Activated CD4-positive, alpha-beta T cell treated with anti-CD3 and anti-CD28 coated beads, Interleukin-2, amount 50 U/mL, for 16 hours (primary cell): ENCODE data around the gene HMCN2.

Experiments
- DNase-seq: peaks from one replicate; pipeline ENCODE4 v3.0.0-alpha.2; 2020

The HMCN2 gene

DNA sequence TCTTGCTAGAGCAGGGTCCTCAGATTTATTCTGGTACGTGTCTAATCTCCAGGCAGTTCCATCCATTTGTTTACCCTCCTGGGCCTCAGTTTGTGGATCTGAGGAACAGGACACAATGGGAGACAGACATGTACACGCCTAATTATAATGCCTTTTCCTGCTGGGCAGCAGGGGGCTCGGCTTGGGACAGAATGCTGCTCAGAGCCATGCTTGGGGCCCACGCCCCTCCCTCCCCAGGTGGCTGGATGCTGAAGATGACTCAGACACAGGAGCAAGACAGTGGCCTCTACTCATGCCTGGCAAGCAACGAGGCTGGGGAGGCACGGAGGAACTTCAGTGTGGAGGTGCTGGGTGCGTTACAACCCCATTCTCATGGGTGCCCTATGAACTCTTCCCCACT is 106.5 kb downstream of the HMCN2 start:
- no peak for DNase-seq

DNA sequence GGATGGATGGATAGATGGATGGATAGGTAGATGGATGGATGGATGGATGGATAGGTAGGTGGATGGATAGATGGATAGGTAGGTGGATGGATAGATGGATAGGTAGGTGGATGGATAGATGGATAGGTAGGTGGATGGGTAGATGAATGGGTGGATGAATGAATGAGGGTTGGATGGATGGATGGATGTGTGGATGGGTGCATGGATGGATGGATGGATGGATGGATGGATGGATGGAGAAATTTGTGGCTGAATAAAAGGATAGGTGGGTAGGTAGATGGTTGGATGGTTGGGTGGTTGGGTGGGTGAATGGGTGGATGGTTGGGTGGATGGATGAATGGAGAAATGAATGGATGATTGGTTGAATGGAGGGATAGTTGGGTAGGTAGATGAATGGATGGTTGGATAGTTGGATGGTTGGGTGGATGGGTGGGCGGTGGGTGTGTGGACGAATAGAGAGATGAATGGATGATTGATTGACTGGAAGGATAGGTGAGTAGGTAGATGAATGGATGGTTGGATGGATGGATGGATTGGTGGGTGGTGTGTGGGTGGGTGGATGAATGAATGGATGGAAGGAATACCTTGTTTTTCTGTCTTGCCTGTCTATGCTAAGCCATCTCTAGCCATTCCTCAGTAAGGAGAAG is 108.2 kb downstream of the HMCN2 start:
- DNase-seq = no peak

DNA sequence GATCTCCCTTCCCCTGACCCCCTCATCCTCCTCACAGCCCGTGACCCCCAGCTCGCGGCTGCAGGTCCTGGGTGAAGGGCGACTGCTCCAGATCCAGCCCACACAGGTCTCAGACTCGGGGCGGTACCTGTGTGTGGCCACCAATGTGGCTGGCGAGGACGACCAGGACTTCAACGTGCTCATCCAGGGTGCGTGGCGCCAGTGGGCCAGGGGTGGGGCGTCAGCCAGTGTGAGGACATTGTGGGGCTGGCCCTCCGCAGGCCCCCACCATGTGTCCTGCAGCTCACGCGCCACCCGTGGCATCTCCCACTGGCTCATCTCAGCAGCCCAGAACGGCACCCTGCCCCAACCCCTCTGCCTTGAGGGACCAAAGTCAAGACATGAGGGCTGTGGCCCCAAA is 112.1 kb downstream of the HMCN2 start:
- DNase-seq = no peak

DNA sequence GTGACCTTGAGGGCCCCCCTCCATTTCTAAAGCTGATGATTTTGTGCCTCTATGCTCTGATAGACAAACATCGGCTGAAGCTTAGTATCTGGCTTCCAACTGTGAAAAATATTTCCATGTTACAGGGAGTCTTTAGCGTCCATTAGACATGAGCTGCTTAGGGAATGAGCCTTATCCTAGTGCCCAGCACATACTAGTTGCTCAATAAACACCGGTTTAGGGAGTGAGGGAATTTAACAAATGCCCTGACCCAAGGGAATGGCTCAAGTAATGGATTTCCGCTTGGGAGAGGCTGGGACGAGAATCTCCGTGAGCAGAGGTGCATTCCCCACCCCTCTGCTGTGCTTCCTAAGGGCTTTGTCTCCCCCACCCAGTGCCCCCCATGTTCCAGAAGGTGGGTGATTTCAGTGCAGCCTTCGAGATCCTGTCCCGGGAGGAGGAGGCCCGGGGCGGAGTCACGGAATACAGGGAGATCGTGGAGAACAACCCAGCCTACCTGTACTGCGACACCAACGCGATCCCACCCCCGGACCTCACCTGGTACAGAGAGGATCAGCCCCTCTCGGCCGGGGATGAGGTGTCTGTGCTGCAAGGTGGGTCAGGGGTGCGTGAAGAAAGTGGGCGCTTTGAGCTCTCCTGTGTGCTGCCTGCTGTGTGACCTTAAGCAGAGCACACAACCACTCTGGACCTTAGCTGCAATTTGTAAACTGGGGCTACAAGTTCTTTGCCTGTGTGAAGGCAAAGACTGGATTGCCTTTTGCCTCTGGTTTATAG is 113.5 kb downstream of the HMCN2 start:
- DNase-seq = no peak

DNA sequence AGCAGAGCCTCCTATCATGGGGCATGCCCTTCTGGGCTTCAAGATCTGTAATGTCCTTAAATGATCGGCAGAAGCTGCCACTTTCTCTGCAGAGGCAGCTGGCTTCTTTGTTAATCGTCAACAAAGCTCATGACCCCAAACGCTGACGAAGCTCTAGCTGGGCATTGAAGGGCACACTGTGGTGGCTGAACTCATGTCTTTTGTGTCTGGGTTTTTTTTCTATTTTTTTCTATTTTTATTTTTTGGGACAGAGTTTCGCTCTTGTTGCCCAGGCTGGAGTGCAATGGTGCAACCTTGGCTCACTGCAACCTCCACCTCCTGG is 114.0 kb downstream of the HMCN2 start:
- DNase-seq = no peak

DNA sequence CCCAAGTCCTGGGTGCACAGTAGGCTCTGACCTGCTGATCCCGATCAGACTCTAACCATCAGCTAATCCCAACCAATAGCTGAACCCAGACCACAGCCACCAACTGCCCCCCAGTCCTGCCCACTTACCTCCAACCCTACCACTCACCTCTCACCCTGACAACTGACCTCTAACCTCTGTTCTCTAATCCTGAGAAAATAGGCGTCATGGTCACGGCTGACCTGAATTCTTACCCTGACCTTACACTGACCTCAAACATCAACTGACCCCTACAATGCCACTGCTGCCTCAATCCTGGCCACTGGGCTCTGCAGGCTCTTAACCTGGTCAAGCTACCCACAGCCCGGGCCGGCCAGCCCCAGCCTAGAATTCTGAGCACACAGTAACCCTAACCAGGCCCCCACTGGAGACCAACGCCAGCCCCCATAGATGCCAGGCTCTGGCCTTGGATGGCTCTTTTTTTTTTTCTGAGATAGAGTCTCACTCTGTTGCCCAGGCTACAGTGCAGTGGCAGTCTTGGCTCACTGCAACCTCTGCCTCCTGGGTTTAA is 115.4 kb downstream of the HMCN2 start:
- no peak for DNase-seq

DNA sequence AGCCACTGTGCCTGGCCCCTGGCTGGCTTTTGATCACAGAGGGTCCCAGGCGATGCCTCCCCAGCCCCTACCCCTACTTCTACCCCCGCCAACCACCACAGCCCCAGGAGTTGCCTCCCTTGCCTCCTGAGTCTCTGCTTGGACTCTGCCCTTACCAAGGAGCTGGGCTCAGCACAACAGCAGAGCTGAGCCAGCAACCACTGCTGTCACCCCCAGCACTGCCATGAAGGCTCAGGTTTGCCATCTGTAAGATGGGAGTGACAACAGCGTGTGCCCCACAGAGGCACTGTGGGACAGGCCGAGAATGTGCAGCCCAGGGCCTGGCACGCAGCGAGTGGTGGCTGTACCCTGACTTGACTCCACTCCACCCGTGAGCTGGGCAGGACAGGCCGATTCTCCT is 116.1 kb downstream of the HMCN2 start:
- DNase-seq = no peak

DNA sequence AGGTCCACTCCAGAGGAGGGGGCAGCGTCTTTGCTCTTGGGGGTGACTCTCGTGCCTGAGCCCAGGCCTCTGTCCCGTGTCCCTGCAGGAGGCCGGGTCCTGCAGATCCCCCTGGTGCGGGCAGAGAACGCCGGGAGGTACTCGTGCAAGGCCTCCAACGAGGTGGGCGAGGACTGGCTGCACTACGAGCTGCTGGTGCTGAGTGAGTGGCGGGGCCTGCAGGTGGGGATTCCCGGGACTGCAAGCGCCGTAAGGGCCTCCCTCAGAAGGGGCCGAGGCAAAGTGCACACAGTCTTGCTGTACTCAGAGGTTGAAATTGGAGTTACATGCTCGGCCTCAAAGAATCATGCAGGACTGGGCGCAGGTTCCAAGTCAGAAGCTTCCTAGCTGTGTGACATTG is 116.5 kb downstream of the HMCN2 start:
- DNase-seq = no peak

DNA sequence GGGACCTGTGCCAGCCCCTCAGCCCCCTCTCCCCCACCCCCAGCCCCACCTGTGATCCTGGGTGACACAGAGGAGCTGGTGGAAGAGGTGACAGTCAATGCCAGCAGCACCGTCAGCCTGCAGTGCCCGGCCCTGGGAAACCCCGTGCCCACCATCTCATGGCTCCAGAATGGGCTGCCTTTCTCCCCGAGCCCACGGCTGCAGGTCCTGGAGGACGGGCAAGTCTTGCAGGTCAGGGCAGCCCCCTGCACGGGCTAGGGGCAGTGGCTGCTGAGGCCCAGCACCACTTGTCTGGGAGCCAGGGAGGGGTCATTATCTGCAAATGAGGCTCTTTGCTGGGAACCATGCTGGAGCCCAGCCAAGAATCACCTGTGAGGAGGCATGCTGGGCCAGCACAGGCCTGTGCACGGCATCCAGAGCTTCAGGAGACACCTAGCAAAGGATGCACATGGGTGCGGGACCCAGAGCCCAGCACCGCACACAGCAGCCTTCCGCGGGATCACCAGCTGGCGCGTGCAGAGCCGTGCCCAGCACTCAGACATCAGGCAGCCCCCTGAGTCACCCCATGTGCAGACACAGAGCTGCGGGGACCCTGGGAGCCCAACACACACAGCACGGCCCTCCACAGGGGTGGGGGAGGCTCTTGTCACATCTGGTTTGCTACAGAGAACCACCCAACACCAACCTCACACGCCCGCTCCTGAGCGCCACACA is 117.2 kb downstream of the HMCN2 start:
- DNase-seq = no peak

DNA sequence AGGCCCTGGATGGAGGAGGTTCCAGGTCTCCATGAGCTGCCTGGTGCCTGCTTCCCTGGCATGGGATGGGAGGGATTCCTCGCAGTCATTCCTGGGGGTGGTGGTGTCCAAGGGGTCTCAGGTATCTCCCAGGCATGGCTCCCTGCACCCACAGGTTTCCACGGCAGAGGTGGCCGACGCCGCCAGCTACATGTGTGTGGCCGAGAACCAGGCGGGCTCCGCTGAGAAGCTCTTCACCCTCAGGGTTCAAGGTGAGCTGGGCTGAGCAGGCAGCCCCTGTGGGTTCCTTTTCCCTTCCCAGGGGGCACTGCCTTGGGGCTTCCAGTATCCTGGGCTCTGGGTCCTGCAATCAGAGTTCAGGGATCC is 117.8 kb downstream of the HMCN2 start:
- DNase-seq = no peak

DNA sequence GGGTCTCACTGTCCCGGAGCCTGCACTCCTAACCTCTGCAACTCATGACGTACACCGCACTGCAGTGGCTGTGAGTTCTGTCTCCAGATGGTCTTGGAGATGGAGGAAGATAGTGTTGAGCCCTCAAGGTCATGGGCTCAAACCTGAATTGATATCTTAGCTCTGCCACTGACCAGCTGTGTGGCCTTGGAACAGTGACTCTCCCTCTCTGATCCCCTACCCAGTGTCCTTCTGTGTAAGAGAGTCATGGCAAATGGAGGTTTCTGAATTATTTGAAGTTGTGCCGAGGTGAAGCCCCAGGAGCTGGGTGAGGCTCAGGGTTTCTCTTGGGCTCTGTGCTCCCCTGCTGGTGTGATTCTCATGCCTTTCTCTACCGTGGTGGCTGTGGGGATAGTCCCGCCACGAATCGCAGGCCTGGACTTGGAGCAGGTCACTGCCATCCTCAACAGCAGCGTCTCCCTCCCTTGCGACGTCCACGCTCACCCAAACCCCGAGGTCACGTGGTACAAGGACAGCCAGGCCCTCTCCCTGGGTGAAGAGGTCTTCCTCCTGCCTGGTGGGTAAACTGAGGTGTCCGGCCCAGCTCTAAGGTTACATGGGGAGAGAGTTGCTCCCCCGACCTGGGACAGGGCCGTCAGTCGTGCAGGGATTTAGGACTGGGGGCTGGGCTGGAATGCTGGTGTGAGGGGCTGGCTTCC is 118.6 kb downstream of the HMCN2 start:
- no peak for DNase-seq

DNA sequence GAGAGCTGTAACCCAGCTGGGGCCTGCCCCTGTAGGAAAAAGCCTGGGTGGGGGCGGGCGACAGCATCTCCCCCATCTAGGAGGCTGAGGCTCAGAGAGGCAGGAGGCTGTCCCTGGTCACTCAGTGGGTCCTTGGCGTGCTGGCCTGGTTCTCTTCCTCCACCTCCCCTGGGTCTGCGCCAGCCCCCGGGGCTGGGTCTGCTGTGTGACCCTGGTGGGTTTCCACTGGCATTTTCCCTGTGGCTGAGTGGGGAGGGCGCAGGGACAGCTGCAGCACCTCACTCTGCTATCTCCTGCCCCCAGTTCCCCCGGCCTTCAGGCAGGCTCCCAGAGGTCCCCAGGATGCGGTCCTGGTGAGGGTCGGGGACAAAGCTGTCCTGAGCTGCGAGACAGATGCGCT is 119.7 kb downstream of the HMCN2 start:
- no peak for DNase-seq

DNA sequence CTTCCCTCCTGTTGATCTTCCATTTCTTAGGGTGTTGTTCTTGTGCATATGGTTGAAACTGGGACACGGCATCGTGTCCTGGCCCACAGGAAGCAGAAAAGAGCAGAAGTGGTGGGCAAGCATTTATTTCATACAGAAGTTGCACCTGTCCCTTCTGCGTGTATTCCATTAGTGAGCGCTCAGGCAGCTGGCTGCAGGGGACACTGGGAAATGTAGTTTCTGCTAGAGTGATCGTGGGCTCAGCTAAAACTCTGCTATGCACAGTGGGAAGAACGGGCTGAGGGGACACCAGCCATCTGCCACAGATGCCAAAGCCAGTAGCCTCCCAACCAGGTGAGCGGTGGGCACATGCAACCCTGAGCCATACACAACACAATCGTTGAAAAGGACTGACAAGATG is 121.8 kb downstream of the HMCN2 start:
- DNase-seq = no peak

DNA sequence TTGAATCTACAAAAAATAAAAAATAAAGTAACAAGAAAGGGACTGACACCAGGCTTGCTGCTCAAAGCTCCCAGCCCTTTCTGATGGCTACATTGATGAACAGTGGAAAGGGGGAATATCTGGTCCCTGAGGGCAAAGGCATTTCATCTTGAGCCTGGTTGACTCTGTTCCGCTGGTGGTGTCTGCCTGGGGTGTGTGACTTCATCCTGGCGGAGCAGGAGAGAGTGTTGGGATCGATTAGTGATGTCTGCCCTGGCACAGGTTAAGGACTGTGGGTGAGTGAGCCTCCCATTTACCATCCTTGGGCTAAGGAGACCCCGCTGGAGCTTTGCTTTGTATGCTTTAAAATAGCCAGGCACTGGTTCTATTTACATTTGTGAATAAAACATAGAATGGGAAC is 122.3 kb downstream of the HMCN2 start:
- DNase-seq = no peak

DNA sequence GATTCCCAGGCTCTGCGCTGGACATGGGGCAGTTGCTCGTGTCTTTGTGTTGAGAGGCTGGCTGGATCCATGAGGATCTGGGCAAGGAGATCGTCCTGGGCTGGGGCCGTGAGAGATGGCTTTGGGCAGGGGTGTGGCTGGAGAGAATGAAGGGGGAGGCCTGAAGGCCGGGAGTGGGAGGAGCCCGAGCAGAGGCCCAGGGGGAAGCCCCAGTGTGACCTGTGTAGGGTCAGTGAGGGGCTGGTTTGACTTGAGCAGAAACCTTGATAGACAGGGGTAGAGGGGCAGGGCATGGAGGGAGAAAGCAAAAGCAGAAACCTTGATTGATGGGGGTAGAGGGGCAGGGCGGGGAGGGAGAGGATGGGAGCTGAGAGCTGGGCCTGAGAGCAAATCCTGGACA is 124.8 kb downstream of the HMCN2 start:
- DNase-seq = no peak

DNA sequence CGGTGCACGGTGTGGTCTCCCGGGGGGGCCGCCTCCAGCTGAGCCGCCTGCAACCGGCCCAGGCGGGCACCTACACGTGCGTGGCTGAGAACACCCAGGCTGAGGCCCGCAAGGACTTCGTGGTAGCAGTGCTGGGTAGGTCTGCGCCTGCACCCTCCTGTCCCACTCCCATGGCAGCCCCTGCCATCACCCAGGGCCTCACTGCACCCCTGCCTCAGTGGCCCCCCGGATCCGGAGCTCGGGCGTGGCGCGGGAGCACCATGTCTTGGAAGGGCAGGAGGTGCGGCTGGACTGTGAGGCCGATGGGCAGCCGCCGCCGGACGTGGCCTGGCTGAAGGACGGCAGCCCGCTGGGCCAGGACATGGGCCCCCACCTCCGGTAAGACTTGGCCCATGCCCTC is 125.4 kb downstream of the HMCN2 start:
- no peak for DNase-seq

DNA sequence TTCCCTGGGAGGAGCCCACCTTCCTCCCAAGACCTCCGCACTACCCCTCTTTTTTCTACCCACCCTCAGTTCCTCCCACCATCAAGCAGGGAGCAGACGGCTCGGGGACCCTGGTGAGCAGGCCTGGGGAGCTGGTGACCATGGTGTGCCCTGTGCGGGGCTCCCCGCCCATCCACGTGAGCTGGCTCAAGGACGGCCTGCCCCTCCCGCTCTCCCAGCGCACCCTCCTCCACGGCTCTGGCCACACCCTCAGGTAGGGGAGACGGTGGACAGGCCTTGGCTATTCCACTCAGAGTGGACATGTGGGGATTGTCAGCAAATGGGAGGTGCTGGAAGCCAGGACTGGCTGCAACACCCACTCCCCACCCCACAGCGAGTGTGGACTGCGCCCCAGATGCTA is 126.3 kb downstream of the HMCN2 start:
- DNase-seq = no peak

DNA sequence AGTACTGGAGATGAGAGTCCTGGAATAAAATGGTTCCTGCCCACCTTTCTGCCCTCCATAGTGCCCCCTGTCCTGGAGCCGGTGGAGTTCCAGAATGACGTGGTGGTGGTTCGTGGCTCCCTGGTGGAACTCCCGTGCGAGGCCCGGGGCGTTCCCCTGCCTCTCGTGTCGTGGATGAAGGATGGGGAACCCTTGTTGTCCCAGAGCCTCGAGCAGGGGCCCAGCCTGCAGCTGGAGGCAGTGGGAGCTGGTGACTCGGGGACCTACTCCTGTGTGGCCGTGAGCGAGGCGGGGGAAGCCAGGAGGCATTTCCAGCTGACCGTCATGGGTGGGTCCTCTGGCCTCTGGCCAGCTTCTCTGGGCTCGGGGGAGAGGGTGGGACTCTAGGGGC is 128.1 kb downstream of the HMCN2 start:
- no peak for DNase-seq

DNA sequence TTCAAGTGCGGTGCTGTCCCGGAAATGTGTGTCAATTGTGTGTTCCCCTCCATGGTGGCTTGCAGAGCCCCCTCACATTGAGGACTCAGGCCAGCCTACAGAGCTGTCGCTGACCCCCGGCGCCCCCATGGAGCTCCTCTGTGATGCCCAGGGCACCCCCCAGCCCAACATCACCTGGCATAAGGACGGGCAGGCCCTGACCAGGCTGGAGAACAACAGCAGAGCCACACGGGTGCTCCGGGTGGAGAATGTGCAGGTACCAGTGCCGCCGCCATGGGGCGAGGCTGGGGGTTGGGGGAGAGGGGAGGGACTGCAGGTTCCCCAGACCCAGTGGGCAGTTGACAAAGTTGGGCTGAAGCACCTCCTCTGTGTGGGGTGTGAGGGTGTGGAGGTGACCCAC is 128.8 kb downstream of the HMCN2 start:
- no peak for DNase-seq

DNA sequence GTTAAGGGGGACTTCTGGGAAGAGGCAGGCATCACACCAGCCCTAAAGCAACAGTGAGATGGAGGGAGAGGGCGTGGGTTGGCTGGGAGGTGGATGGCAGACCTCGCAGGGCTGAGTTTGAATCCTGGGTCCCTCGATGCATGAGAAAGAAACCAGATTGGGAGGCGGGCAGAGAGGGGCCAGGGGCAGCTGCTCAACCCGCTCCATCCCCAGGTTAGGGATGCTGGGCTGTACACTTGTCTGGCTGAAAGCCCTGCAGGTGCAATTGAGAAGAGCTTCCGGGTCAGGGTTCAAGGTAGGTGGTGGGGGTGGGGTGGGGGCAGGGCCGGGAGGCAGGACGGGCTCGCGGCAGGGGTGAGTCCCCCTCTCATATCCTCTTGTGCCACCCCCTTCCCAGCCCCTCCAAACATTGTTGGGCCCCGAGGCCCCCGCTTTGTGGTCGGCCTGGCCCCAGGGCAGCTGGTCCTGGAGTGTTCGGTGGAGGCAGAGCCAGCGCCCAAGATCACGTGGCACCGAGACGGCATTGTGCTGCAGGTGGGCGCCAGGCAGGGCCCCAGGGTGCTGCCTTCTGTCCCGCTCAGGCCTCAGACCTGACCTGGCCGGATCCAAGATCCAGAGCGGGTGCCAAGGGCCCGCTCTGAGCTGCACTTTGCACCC is 129.4 kb downstream of the HMCN2 start:
- DNase-seq = no peak

DNA sequence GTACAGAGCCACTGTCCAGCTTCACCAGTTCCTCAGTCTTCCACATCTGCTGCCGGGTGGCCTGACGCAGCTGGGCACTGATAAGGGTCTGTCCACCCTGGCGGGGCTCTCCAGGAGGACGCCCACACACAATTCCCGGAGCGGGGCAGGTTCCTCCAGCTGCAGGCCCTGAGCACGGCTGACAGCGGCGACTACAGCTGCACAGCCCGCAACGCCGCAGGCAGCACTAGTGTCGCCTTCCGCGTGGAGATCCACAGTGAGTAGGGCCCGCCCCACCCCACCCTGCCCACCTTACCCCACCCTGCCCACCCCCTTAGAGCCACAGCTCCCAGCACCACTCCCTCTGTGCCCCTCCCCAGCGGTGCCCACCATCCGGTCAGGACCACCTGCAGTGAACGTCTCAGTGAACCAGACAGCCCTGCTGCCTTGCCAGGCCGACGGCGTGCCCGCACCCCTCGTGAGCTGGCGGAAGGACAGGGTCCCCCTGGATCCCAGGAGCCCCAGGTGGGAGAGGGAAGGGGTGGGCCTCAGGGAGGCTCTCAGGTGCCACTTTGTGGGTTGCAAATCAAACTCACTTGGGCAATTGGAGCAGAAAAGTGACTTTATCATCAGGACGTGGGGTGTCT is 130.4 kb downstream of the HMCN2 start:
- no peak for DNase-seq

DNA sequence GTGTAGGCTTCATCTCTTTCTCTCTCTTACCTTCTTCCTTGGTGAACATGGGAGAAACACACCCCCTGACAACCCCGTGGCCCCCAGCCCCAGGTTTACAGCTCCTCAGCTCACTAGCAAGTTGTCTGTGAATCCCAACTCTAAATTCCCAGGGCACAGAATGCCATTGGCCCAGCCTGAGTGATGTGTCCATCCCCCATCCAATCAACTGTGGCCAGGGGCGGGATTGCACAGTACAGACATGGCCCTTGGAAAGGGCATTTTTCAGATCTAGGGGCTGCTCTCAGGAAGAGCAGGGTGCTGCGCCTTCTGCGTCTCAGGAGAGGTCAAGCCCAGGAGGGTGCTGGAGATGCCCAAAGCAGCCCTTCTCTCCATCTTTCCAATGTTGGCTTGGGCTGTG is 131.0 kb downstream of the HMCN2 start:
- peak; percentile 7 for DNase-seq
